ENCODE measurements around the gene PAX2.
"Not testable (repeated sequence)": the region's sequence is repeated elsewhere in the genome, so short reads cannot be mapped to it uniquely, and the experiment has no call there.

Gene PAX2

GRCh38 chr10:100744987-100745881 lies at the start of gene PAX2:
TSS of gene PAX2 (plus strand) at chr10:100745582. CDS start at chr10:100746261, 679 bp downstream.
- no peak for DNase-seq

- DNase-seq, result no peak
Observed at GRCh38 chr10:100696477-100696901, 48.9 kb upstream of the PAX2 start.

GRCh38 chr10:100697070-100697469 lies 48.3 kb upstream of the PAX2 start:
- no peak for DNase-seq

GRCh38 chr10:100697631-100698030 lies 47.8 kb upstream of the PAX2 start:
- no peak for DNase-seq

- not testable (repeated sequence) for DNase-seq
Observed at GRCh38 chr10:100701704-100702103, 43.7 kb upstream of the PAX2 start.

- DNase-seq, result no peak
Observed at GRCh38 chr10:100705139-100705538, 40.2 kb upstream of the PAX2 start.

- no peak for DNase-seq
Observed at GRCh38 chr10:100707261-100707848, 38.0 kb upstream of the PAX2 start.

GRCh38 chr10:100709146-100710082 lies 36.0 kb upstream of the PAX2 start:
- no peak for DNase-seq

- DNase-seq, result no peak
Observed at GRCh38 chr10:100710151-100710871, 35.1 kb upstream of the PAX2 start.

- no peak for DNase-seq
Observed at GRCh38 chr10:100713049-100713858, 32.1 kb upstream of the PAX2 start.

- DNase-seq, result no peak
Observed at GRCh38 chr10:100713859-100714565, 31.4 kb upstream of the PAX2 start.

- no peak for DNase-seq
Observed at GRCh38 chr10:100714566-100714950, 30.8 kb upstream of the PAX2 start.

- no peak for DNase-seq
Observed at GRCh38 chr10:100715101-100715444, 30.3 kb upstream of the PAX2 start.

GRCh38 chr10:100715445-100716385 lies 29.7 kb upstream of the PAX2 start:
- no peak for DNase-seq

GRCh38 chr10:100717166-100717565 lies 28.2 kb upstream of the PAX2 start:
- DNase-seq, result no peak

GRCh38 chr10:100718197-100718742 lies 27.1 kb upstream of the PAX2 start:
- DNase-seq, result no peak

GRCh38 chr10:100723180-100723579 lies 22.2 kb upstream of the PAX2 start:
- DNase-seq, result no peak
